NT2/D1 (cell line): ENCODE data around the gene KANSL1L.

Experiments used
- SUZ12 ChIP-seq: IDR thresholded peaks from 2 replicates; pipeline ENCODE4 v1.6.1; 2011; ENCODE audit not compliant: insufficient read length, insufficient read depth; ENCODE audit errors: extremely low read depth
- ZNF274 ChIP-seq: IDR thresholded peaks from 2 replicates; pipeline ENCODE4 v1.6.1; 2011; ENCODE audit warnings: mild to moderate bottlenecking, low read depth, low read length

- TF ChIP-seq SUZ12 (no peak), ZNF274 (no peak)
Observed at GRCh38 chr2:210094787-210095186, 76.4 kb downstream of the KANSL1L start.
